GM19328 (cell line): ENCODE measurements around the gene DGAT2L6.

Experiments
- ATAC-seq: cut with Tn5 transposase; IDR thresholded peaks from one replicate; pipeline ENCODE4 v1.9.1; 2021; ENCODE audit warnings: mild to moderate bottlenecking, moderate library complexity; ENCODE audit not compliant: unreplicated experiment

The DGAT2L6 gene

DNA sequence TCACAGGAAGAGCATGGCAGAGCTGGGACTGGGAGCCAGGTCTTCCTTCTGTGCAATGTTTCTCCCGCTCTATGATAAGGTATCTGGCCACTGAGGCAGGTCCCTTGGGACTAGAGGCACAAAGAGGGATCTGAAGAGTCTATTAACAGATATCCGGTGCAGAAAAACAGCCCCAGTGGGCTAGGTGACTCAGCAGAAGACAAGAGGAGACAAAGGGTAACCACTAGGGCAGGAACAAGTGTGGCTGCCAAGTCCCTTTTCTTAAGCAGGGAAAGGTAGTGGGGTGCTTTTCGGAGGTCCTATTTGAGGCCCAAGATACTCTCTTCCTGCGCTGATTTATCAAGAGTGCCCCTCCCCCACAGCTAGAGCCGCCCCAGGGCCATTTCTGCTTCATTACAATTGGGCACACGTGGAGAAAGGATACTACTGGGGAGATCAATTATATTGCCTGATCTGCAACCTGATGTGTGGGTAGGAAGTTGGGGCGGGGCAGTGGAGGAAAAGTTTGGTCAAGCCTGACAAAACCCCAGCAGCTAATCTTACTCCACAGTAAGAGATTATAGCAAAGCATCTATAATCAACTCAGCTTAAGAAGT lies at the start of gene DGAT2L6:
TSS of gene DGAT2L6 (plus strand) at position 546 of the 596 bp plus-strand sequence. CDS start 100 bp downstream, outside the sequence.
- no peak for ATAC-seq

- ATAC-seq = no peak
These were observed 49.2 kb upstream of the DGAT2L6 start for GRCh38 chrX:70128071-70128470.

DNA sequence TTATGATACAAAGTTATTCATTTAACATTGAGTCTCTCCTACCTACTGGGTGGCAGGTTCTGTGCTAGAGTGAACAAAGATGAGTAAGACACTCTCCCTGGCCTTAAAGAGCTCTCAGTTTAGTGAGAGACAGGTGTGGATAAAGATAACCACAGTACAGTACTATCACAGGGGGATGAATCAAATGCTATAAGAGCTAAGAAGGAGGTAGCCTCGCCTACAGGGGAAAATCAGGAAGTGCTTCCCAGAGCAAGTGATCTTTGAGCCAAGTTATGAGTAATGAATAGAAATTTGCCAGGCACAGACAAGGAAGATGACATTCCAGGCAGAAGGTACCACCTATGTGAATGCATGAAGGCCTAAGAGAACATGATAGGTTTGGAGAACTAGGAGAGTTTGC lies 47.5 kb upstream of the DGAT2L6 start:
- no peak for ATAC-seq

- no peak for ATAC-seq
These were observed 45.1 kb upstream of the DGAT2L6 start for GRCh38 chrX:70132224-70132623.

- ATAC-seq = no peak
These were observed 44.4 kb upstream of the DGAT2L6 start for GRCh38 chrX:70132877-70133302.

DNA sequence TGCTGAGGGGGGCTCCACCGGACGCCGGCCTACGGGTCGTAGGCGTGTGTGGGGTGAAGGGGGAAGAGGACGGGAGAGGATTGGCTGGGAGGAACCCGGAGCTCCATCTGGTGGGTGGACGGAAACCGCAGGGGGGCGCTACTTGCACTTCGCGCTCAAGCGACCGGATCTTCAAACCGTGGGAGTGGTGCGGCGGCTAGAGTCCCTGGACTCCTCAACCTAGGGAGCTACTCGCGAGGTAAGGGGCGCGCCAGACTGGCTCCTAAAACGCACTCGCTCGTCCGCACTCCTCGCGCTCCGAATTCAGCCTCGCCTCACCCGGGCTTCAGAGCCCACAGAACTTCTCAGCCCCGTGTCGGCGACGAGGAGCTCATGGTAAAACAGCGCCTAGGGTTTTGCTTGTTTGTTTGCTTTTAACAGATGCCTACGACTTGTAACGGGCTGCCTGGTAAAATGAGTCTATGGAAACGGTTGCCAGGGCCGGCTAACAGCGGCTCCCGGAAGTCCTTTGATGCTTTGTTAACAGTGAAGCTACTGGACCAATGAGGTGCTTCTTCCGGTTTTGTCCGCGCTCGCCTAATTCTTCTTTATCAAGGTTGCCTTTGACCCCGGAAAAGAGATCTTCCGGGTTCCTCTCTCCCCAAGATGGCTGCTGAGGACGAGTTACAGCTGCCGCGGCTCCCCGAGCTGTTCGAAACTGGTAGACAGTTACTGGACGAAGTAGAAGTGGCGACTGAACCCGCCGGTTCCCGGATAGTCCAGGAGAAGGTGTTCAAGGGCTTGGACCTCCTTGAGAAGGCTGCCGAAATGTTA lies 43.8 kb upstream of the DGAT2L6 start, which contains the start of gene IGBP1:
TSS of gene IGBP1 (plus strand) at position 145 of the 813 bp plus-strand sequence. CDS start at position 646, 501 bp downstream.
- ATAC-seq = peak; percentile 83

DNA sequence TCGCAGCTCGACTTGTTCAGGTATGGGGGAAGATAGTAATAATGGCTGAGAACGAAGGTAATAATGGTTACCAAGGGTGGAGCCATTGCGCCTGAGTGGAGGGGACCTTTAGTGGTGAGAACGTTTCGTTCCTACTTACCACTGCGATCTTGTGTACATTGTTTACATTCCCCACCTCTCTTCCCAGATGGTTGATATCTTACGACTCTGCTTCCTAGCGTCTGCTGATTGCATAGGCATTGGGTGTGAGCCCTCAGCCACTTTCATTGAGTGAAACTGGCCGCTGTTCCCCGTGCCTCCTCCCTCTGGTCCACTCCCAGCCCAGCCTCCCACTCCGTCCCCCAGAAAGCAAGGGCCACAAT lies 43.2 kb upstream of the DGAT2L6 start:
- peak; percentile 15 for ATAC-seq

GRCh38 chrX:70138622-70139021 lies 38.7 kb upstream of the DGAT2L6 start:
- ATAC-seq = no peak

- ATAC-seq = no peak
These were observed 37.5 kb upstream of the DGAT2L6 start for GRCh38 chrX:70139736-70140135.

GRCh38 chrX:70141373-70141772 lies 35.9 kb upstream of the DGAT2L6 start:
- ATAC-seq = no peak

- no peak for ATAC-seq
These were observed 10.4 kb upstream of the DGAT2L6 start for GRCh38 chrX:70166601-70167590.

- ATAC-seq = no peak
These were observed 8.8 kb upstream of the DGAT2L6 start for GRCh38 chrX:70168238-70169188.

GRCh38 chrX:70169281-70169680 lies 8.0 kb upstream of the DGAT2L6 start:
- ATAC-seq = no peak

DNA sequence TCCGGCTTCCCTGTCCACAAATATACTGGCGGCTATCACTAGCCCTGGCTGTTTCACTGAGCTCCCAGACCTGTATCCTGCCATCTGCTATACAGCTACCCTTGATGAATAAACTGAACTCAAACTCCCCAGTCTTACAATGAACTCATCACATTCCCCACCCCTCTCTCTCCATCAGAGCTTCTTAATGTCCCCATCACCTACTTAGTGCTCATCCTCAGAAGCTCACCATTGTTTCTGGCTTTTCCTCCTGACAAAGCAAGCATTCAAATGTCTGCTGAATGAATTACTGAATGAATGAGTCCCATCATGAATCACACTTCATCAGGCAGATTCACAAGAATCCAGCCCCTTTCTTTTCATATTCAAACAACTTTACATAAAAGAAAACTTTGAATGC lies 5.7 kb upstream of the DGAT2L6 start:
- no peak for ATAC-seq

- ATAC-seq = no peak
These were observed 5.1 kb upstream of the DGAT2L6 start for GRCh38 chrX:70172221-70172620.

DNA sequence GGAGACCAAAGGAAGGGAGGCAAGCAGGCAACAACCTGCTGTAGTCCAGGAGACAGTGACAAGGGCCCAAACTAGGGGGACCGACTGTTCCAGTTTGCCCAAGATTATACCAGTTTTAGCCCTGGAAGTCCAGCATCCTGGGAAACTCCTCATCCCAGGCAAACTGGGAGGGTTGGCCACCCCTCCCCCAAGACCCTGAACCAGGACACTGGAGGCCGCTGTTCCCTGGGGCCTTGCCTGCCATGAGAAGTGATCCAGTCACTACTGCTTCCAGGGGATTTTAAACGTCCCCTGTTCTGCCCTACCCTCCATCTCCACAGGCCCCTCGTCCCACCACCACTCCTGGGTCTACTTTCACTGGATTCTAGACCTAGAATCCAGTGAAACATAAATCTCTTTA lies 4.3 kb upstream of the DGAT2L6 start:
- ATAC-seq = no peak

DNA sequence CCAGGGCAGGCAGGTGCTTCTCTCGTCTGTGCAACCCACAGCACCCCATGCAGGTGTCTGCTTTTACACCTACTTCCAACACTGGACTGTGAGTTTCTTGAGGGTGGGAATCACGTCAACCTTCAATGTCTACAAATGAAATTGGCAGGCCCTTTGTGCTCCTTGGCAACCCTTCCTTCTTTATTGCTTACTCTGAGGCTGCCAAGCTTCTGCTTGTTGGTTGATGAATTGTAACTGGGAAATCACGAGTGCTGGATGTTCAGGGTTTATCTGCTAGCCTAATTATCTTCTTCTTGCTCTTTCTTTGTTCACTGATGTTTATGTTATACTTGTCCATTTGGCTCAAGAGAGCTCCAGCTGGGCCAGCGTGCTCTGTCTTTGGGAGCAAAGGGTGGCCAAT lies 2.5 kb upstream of the DGAT2L6 start:
- ATAC-seq = no peak

DNA sequence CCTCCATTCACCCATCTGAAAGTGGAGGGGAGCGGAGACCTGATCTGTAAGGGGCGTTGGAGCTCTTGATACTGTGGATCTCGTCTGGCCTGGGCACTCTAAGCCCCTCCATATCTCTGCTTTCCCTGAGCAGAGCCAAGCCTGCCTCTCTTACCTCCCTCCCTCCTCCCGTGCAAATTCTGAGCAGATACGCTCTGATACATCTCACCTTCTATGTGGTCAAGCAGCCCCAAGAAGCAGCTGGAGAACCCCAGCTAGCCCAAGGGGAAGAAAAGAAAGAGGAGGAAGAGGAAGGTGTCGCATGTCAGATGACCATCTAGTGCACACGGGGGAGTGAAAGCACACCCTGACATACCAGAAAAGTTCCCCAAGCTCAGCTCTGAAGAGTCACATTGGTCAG lies 1.9 kb upstream of the DGAT2L6 start:
- ATAC-seq = no peak

DNA sequence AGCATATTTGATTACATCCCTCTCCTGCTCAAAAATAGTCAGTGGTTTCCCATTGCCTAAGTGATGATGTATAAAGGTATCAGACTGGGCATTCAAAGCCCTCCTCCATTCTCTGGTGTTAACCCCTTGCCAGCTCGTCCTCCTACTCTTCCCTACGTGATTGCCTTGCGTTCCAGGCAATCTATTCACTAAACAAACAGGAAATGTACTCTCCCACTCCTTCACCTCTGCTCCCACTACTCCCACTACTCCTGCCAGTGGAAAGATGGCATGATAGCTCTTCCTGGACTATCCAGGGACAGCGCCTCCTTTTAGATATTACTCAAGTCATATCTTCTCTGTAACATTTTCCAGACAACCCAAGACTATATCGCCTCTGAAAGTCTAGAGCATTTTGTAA lies 5.8 kb downstream of the DGAT2L6 start:
- ATAC-seq = no peak

GRCh38 chrX:70190225-70190624 lies 12.9 kb downstream of the DGAT2L6 start:
- no peak for ATAC-seq
